Stimulated activated CD4-positive, alpha-beta T cell treated with anti-CD3 and anti-CD28 coated beads, Interleukin-1b, Interleukin-23, amount 100 ng/mL, for 48 hours (primary cell): ENCODE results near the gene GET3.
"Not testable (repeated sequence)": the region's sequence is repeated elsewhere in the genome, so short reads cannot be mapped to it uniquely, and the experiment has no call there.

Experiments used
- DNase-seq: peaks from one replicate; pipeline ENCODE4 v3.0.0-alpha.2; 2020

Gene GET3

GRCh38 chr19:12793290-12794195 lies 56.2 kb downstream of the GET3 start:
- DNase-seq = peak; percentile 93

- no peak for DNase-seq
Measured at GRCh38 chr19:12794196-12794941, 57.1 kb downstream of the GET3 start.

- no peak for DNase-seq
Measured at GRCh38 chr19:12794971-12795381, 57.7 kb downstream of the GET3 start.

- peak; percentile 74 for DNase-seq
Measured at GRCh38 chr19:12796146-12797071, 59.1 kb downstream of the GET3 start.

- no peak for DNase-seq
Measured at GRCh38 chr19:12797141-12797587, 59.9 kb downstream of the GET3 start.

GRCh38 chr19:12797607-12798006 lies 60.3 kb downstream of the GET3 start:
- not testable (repeated sequence) for DNase-seq
